WTC11 (cell line): Measurements from ENCODE around the gene PTEN. TPM values are rescaled to one million over a fixed set of nuclear protein-coding genes. Genes with fewer than 3 reads are reported as not detected.

ENCODE experiments used
- FOXJ3 ChIP-seq: sonication (generic); formaldehyde crosslinking; IDR thresholded peaks from 2 replicates; pipeline ENCODE4 v1.9.0; 2021; ENCODE audit warnings: missing genetic modification reagents, mild to moderate bottlenecking, borderline replicate concordance
- FOXP1 ChIP-seq: sonication (generic); formaldehyde crosslinking; IDR thresholded peaks from 2 replicates; pipeline ENCODE4 v1.8.0; 2022; ENCODE audit warnings: missing genetic modification reagents, mild to moderate bottlenecking, moderate library complexity, borderline replicate concordance
- IRF2 ChIP-seq: sonication (generic); formaldehyde crosslinking; IDR thresholded peaks from 2 replicates; pipeline ENCODE4 v1.8.0; 2022; ENCODE audit warnings: low read depth, missing genetic modification reagents, borderline replicate concordance
- JAZF1 ChIP-seq: fragments of 250-450 bp; sonication (Bioruptor Pico); IDR thresholded peaks from 2 replicates; pipeline ENCODE4 v1.9.0; 2021; ENCODE audit warnings: moderate library complexity, mild to moderate bottlenecking, inconsistent platforms
- NFE2L1 ChIP-seq: sonication (generic); formaldehyde crosslinking; IDR thresholded peaks from 2 replicates; pipeline ENCODE4 v1.8.1; 2023; ENCODE audit warnings: missing genetic modification reagents
- NR3C1 ChIP-seq: sonication (generic); formaldehyde crosslinking; conservative IDR thresholded peaks from 2 replicates; pipeline ENCODE4 v1.8.1; 2023; ENCODE audit warnings: low read depth, mild to moderate bottlenecking, missing genetic modification reagents
- TEAD1 ChIP-seq: sonication (generic); formaldehyde crosslinking; IDR thresholded peaks from 2 replicates; pipeline ENCODE4 v1.8.0; 2022; ENCODE audit warnings: mild to moderate bottlenecking, missing genetic modification reagents
- ZNF138 ChIP-seq: sonication (generic); formaldehyde crosslinking; conservative IDR thresholded peaks from 2 replicates; pipeline ENCODE4 v1.8.1; 2022; ENCODE audit warnings: mild to moderate bottlenecking, moderate library complexity, missing genetic modification reagents
- total RNA-seq: library from RNA; stranded (reverse); gene quantifications from 3 replicates; pipeline ENCODE4 v1.2.3, GENCODE V29; 2021
- TF ChIP-seq, protein P1 (sequence below): sonication (generic); formaldehyde crosslinking; IDR thresholded peaks from 2 replicates; pipeline ENCODE4 v1.8.0; 2022; ENCODE audit warnings: mild to moderate bottlenecking, missing genetic modification reagents
- TF ChIP-seq, protein P2 (sequence below): sonication (generic); formaldehyde crosslinking; IDR thresholded peaks from 2 replicates; pipeline ENCODE4 v1.8.1; 2022; ENCODE audit warnings: mild to moderate bottlenecking, moderate library complexity, missing genetic modification reagents
- TF ChIP-seq, protein P3 (sequence below): sonication (generic); formaldehyde crosslinking; IDR thresholded peaks from 2 replicates; pipeline ENCODE4 v1.8.0; 2023; ENCODE audit warnings: missing genetic modification reagents, mild to moderate bottlenecking, borderline replicate concordance
- TF ChIP-seq, protein P4 (sequence below): sonication (generic); formaldehyde crosslinking; IDR thresholded peaks from 2 replicates; pipeline ENCODE4 v1.8.1; 2023; ENCODE audit warnings: mild to moderate bottlenecking, missing genetic modification reagents, moderate library complexity
- TF ChIP-seq, protein P5 (sequence below): sonication (generic); formaldehyde crosslinking; IDR thresholded peaks from 2 replicates; pipeline ENCODE4 v1.8.0; 2022; ENCODE audit warnings: mild to moderate bottlenecking, missing genetic modification reagents
- TF ChIP-seq, protein P6 (sequence below): sonication (generic); formaldehyde crosslinking; IDR thresholded peaks from 2 replicates; pipeline ENCODE4 v1.8.0; 2023; ENCODE audit warnings: missing genetic modification reagents
- TF ChIP-seq, protein P7 (sequence below): sonication (generic); formaldehyde crosslinking; IDR thresholded peaks from 2 replicates; pipeline ENCODE4 v1.8.1; 2022; ENCODE audit warnings: low read depth, missing genetic modification reagents, borderline replicate concordance

Gene PTEN
- total RNA-seq, 1 experiment from 2014 or later: 54.2 TPM

DNA sequence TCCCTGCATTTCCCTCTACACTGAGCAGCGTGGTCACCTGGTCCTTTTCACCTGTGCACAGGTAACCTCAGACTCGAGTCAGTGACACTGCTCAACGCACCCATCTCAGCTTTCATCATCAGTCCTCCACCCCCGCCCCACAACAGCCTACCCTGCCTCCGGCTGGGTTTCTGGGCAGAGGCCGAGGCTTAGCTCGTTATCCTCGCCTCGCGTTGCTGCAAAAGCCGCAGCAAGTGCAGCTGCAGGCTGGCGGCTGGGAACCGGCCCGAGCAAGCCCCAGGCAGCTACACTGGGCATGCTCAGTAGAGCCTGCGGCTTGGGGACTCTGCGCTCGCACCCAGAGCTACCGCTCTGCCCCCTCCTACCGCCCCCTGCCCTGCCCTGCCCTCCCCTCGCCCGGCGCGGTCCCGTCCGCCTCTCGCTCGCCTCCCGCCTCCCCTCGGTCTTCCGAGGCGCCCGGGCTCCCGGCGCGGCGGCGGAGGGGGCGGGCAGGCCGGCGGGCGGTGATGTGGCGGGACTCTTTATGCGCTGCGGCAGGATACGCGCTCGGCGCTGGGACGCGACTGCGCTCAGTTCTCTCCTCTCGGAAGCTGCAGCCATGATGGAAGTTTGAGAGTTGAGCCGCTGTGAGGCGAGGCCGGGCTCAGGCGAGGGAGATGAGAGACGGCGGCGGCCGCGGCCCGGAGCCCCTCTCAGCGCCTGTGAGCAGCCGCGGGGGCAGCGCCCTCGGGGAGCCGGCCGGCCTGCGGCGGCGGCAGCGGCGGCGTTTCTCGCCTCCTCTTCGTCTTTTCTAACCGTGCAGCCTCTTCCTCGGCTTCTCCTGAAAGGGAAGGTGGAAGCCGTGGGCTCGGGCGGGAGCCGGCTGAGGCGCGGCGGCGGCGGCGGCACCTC, at the start of gene PTEN, which contains the start of gene KLLN (continued):
- TF ChIP-seq, protein P1, sequence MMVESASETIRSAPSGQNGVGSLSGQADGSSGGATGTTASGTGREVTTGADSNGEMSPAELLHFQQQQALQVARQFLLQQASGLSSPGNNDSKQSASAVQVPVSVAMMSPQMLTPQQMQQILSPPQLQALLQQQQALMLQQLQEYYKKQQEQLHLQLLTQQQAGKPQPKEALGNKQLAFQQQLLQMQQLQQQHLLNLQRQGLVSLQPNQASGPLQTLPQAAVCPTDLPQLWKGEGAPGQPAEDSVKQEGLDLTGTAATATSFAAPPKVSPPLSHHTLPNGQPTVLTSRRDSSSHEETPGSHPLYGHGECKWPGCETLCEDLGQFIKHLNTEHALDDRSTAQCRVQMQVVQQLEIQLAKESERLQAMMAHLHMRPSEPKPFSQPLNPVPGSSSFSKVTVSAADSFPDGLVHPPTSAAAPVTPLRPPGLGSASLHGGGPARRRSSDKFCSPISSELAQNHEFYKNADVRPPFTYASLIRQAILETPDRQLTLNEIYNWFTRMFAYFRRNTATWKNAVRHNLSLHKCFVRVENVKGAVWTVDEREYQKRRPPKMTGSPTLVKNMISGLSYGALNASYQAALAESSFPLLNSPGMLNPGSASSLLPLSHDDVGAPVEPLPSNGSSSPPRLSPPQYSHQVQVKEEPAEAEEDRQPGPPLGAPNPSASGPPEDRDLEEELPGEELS (CRISPR knock-in tag): peak; percentile 93
- TF ChIP-seq JAZF1: no peak
- no peak for TF ChIP-seq NR3C1
- TF ChIP-seq, protein P2, sequence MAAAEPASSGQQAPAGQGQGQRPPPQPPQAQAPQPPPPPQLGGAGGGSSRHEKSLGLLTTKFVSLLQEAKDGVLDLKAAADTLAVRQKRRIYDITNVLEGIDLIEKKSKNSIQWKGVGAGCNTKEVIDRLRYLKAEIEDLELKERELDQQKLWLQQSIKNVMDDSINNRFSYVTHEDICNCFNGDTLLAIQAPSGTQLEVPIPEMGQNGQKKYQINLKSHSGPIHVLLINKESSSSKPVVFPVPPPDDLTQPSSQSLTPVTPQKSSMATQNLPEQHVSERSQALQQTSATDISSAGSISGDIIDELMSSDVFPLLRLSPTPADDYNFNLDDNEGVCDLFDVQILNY (CRISPR knock-in tag): peak; percentile 89
- TF ChIP-seq NFE2L1 (CRISPR knock-in tag): no peak
- TF ChIP-seq, protein P3, sequence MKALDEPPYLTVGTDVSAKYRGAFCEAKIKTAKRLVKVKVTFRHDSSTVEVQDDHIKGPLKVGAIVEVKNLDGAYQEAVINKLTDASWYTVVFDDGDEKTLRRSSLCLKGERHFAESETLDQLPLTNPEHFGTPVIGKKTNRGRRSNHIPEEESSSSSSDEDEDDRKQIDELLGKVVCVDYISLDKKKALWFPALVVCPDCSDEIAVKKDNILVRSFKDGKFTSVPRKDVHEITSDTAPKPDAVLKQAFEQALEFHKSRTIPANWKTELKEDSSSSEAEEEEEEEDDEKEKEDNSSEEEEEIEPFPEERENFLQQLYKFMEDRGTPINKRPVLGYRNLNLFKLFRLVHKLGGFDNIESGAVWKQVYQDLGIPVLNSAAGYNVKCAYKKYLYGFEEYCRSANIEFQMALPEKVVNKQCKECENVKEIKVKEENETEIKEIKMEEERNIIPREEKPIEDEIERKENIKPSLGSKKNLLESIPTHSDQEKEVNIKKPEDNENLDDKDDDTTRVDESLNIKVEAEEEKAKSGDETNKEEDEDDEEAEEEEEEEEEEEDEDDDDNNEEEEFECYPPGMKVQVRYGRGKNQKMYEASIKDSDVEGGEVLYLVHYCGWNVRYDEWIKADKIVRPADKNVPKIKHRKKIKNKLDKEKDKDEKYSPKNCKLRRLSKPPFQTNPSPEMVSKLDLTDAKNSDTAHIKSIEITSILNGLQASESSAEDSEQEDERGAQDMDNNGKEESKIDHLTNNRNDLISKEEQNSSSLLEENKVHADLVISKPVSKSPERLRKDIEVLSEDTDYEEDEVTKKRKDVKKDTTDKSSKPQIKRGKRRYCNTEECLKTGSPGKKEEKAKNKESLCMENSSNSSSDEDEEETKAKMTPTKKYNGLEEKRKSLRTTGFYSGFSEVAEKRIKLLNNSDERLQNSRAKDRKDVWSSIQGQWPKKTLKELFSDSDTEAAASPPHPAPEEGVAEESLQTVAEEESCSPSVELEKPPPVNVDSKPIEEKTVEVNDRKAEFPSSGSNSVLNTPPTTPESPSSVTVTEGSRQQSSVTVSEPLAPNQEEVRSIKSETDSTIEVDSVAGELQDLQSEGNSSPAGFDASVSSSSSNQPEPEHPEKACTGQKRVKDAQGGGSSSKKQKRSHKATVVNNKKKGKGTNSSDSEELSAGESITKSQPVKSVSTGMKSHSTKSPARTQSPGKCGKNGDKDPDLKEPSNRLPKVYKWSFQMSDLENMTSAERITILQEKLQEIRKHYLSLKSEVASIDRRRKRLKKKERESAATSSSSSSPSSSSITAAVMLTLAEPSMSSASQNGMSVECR (CRISPR knock-in tag): peak; percentile 77; the same call in 1 of the 2 replicates
- TF ChIP-seq FOXJ3 (CRISPR knock-in tag): no peak
- TF ChIP-seq FOXP1 (CRISPR knock-in tag): peak; percentile 81; the same call in 1 of the 2 replicates
- TF ChIP-seq IRF2 (CRISPR knock-in tag): no peak
- TF ChIP-seq, protein P4, sequence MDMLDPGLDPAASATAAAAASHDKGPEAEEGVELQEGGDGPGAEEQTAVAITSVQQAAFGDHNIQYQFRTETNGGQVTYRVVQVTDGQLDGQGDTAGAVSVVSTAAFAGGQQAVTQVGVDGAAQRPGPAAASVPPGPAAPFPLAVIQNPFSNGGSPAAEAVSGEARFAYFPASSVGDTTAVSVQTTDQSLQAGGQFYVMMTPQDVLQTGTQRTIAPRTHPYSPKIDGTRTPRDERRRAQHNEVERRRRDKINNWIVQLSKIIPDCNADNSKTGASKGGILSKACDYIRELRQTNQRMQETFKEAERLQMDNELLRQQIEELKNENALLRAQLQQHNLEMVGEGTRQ: peak; percentile 88
- no peak; the same call in 1 of the 2 replicates for TF ChIP-seq ZNF138 (CRISPR knock-in tag)
- TF ChIP-seq, protein P5, sequence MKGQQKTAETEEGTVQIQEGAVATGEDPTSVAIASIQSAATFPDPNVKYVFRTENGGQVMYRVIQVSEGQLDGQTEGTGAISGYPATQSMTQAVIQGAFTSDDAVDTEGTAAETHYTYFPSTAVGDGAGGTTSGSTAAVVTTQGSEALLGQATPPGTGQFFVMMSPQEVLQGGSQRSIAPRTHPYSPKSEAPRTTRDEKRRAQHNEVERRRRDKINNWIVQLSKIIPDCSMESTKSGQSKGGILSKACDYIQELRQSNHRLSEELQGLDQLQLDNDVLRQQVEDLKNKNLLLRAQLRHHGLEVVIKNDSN (CRISPR knock-in tag): peak; percentile 70
- TF ChIP-seq, protein P6, sequence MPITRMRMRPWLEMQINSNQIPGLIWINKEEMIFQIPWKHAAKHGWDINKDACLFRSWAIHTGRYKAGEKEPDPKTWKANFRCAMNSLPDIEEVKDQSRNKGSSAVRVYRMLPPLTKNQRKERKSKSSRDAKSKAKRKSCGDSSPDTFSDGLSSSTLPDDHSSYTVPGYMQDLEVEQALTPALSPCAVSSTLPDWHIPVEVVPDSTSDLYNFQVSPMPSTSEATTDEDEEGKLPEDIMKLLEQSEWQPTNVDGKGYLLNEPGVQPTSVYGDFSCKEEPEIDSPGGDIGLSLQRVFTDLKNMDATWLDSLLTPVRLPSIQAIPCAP (CRISPR knock-in tag): 0 out of 2 replicates have a peak, but pooled peaks have one; percentile 27
- TF ChIP-seq, protein P7, sequence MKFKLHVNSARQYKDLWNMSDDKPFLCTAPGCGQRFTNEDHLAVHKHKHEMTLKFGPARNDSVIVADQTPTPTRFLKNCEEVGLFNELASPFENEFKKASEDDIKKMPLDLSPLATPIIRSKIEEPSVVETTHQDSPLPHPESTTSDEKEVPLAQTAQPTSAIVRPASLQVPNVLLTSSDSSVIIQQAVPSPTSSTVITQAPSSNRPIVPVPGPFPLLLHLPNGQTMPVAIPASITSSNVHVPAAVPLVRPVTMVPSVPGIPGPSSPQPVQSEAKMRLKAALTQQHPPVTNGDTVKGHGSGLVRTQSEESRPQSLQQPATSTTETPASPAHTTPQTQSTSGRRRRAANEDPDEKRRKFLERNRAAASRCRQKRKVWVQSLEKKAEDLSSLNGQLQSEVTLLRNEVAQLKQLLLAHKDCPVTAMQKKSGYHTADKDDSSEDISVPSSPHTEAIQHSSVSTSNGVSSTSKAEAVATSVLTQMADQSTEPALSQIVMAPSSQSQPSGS (CRISPR knock-in tag): no peak
- peak; percentile 82 for TF ChIP-seq TEAD1 (CRISPR knock-in tag)
